NCI-H1436 (cell line): ENCODE measurements around the gene PARVG.

ENCODE experiments used
- DNase-seq: peaks from one replicate; lab custom pipeline; 2025; lab: John Stamatoyannopoulos, UW

Gene PARVG

GRCh38 chr22:44154436-44154942 is 26.2 kb upstream of the PARVG start:
- no peak for DNase-seq

DNA sequence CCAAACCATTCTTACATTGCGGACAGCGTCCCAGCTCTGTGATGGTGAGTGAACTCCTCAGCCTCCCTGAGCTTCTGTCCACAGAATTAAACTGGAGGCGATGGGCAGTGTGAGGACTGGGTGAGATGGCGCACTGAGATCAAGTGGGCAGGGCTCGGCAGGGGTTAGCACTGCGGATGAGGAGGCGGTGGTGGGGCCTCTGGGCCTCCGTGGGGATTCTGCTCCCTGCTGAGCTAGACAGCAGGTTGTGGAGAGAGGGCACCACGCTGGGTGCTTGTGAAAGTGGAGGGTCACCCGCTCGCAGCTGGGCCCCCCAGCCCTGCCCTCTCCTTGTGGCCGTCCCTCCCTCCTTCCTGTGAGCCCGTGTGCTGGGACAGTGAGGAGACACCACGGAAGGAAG is 25.6 kb upstream of the PARVG start:
- no peak for DNase-seq

- no peak for DNase-seq
Measured at GRCh38 chr22:44157916-44158618, 22.7 kb upstream of the PARVG start.

DNA sequence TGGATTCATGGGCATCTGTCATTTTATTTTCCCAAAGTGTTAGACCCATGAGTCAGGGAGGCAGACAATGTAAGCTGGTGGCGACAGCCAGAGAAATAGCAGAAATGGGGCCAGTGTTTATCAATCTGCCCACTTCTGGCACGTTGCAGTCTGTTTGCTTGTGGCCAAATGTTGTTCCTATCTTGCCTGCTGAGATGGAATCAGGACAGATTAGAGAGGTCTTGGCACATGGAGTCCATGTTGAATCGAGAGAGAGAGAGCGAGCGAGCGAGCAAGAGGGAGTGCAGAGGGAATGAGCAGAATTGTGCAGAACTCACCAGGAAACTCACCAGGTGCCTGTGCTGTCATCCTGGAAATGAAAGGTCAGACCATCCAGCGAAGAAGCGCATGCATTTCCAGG is 21.9 kb upstream of the PARVG start:
- no peak for DNase-seq

GRCh38 chr22:44159221-44159620 is 21.5 kb upstream of the PARVG start:
- no peak for DNase-seq

DNA sequence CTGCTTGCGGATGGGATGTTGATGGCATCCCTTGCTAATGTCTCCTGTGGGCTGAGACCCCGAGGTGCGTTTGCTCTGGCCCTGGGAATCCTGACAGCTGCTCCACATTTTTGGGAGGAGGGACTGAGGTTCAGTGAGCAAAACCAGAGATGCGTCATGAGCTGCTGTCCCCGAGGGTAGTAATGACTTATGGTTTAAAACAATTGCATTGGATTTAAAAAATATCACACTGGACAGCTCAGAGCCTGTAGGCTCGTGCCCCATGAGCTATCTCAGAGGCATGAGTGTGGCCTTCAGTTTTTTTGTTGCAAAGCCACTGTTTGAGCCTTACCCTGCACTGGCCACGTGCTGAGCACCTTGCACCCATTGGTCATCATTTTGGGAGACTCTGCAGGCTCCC is 20.9 kb upstream of the PARVG start:
- no peak for DNase-seq

GRCh38 chr22:44160421-44160820 is 20.3 kb upstream of the PARVG start:
- no peak for DNase-seq

GRCh38 chr22:44161673-44162072 is 19.1 kb upstream of the PARVG start:
- DNase-seq, result no peak

DNA sequence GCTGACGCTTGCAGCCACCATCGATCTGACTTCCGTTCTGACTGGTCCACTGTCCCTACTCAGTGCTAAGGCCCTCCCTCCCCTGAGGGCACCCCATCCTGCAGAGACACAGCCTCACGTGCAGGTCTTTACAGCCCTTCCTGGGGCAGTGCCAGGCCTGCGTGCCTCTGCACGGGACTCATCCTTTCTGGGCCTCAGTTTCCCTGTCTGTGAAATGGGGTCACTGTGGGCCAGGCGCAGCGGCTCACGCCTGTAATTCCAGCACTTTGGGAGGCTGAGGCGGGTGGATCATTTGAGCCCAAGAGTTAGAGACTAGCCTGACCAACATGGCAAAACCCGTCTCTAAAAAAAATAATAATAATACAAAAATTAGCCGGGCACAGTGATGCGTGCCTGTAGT is 17.8 kb upstream of the PARVG start:
- no peak for DNase-seq

DNA sequence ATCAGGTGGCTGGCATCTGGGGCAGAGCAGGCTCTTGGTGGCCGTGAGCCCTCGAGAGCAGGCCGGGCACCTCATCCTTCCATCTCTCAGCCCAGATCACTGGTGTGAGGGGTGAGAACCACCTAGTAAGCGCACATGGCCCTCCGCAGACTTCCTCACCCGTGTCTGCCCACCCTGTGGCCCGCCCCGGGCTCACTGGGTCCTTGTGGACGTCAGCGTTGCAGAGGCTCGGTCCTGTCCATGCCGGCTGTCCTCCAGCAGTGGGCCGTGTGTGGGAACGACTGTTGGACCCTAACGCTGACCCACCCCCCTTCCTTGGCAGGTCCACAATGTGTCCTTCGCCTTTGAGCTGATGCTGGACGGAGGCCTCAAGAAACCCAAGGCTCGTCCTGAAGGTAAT is 17.2 kb upstream of the PARVG start:
- DNase-seq, result no peak

DNA sequence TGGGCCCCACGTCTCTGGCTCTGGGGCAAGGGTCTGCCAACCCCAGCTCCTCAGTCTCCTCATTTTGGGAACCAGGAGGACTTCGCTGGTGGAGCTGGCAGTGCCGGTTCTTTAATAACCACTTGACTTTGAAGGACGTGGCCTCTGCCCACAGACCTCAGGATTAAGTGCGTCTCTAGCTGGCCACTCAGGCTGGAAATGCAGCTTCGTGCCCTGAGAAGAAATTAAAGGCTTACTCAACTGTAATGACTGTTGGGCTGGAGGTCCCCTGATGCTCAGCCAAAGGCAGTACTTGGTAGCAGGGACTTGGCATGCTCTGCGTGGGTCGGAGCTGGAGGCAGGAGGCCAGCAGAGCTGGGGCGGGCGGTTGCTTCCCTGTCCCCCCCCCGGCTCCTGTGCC is 16.7 kb upstream of the PARVG start:
- no peak for DNase-seq

GRCh38 chr22:44165286-44165874 is 15.3 kb upstream of the PARVG start:
- no peak for DNase-seq

GRCh38 chr22:44166498-44167276 is 14.0 kb upstream of the PARVG start:
- no peak for DNase-seq

DNA sequence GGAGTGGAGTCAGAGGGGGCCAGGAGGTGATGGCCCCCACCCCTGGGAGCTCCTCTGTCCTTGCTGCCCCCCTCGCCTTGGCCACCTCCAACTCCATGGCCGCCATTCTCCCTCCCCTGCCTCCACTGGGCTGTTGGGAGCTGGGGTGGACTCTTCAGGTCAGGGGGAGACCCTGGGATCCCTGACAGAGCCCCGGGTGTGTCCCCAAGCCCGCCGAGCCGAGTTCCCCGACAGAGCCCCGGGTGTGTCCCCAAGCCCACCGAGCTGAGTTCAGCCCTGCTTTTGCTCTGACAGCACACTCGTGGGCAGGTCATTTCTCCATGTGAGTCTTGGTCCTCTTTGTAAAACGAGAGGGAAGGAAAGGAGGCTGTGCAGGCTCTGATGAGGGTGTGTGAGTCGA is 13.2 kb upstream of the PARVG start:
- no peak for DNase-seq

GRCh38 chr22:44168206-44168605 is 12.5 kb upstream of the PARVG start:
- no peak for DNase-seq

DNA sequence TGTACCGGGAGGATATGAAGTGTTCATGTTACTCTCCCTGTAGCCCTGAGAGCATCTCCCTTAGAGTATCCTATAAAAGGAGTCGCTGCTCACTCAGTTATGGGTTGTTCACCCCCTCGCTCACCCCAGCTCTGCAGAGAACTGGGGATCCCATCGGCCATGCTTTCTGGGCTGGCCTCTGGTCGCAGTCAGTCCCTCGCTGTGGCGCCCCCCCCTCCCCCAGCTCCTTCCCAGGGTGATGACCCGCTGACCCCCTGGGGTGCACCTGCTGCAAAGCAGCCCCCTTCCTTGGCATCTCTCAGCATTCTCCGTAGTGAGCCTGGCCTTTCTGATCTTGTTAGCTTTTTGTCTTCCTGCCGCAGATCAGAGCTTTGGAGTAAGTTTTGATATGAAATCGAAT is 10.3 kb upstream of the PARVG start:
- DNase-seq, result no peak

GRCh38 chr22:44171561-44171960 is 9.2 kb upstream of the PARVG start:
- no peak for DNase-seq

DNA sequence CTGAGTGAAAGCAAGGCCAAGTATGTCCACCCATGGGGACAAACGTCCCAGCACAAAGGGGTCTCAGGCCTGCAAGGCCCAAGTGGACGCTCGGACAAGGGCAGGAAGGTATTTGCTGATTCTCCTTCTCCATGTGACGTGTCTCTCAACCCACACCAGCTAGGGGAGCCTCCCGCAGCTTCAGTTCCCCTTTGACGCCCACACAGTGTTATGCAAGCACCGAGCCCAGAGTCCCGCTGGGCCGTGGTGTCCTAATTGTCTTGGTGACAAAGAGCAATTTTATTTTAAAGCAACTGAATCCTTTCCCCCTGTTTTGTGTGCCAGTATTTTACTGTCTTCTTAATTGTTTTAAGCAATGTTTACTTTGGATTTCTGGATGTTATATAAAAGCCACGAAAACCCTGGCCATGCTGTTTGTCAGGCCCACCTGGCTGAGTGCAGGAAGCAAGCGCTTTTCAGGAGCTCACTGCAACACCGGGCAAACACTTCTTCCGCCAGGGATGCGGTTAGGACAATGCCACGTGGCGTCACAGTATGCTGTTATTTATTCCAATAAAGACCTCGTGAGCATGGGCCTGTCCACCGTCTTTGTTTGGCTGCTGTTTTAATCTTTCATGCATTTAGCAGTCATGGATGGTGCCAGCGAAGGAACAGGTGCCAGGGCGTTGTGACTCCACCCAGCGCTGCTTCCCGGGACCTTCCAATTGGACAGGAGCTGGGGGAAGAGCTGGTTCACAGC is 8.2 kb upstream of the PARVG start:
- DNase-seq, result no peak

GRCh38 chr22:44173154-44173553 is 7.6 kb upstream of the PARVG start:
- DNase-seq, result no peak

DNA sequence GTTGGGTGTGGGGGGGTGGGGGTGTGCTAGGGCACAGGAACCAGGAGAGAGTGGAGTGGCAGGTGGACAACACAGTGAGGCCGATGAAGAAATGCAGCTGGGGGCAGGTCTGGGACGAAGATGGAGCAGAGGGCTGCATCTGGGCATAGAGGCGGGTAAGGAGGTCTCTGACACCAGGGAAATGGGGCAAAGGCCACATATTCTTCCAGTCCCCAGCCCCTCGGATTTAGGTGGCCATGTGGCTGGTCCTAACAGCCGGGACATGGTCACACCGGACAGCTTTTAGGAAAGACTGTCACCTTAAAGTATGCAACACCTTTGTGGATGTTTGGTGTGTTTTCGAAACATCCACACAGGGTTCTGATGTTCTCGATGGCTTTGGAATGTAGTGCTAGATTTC is 5.0 kb upstream of the PARVG start:
- DNase-seq, result no peak

DNA sequence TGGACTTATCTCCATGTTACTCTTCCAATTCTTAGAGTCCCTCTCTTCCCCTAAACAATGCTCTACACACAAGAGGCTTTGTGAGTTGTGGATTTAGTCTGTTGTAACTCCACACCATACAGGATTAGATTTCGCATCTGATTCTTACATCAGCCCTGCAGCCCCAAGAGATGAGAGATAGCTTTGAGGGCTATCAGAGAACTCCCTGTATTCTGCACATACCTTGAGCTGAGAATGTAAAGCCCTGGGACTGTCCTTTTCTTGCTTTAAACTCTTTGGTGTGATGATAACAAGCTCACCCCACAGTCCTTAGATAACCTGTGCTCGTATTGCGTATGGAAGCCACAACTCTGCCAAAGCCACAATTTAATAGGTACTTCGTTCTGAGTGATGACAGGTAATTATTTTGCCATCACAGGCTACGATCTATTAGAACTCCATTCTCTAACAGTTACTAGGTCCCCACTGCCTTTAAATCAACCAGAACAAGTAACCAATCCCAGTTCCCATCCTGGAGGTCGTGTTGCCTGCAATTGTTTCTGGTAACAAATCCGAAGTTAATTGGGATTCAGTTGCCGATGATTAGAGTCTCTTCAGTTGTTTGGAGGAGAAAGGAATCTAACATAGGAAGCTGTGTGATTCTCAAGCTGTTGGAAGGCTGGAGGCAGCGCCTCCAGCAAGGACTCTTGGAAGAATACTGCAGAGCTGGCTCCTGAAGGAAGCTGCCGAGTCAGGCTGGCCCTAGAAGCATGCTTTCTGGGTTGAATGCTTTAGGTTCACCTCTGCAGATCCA is 1.3 kb upstream of the PARVG start:
- DNase-seq, result no peak
